Frontal cortex (tissue), 4 donors: ENCODE results near the gene GSG1L. TPM values are rescaled to one million over a fixed set of nuclear protein-coding genes. Genes with fewer than 3 reads are reported as not detected.

Source experiments
- DNase-seq, 2 donors: peaks; one replicate each; pipeline ENCODE4 v3.0.0; 2012; ENCODE audit warnings: low spot score in 2 of 2
- FAIRE-seq: peaks from 2 replicates; lab custom pipeline; 2012; peaks lifted over from hg19 to GRCh38; lab: Jason Lieb, UNC
- total RNA-seq: library from RNA; depleted of rRNA; stranded (reverse); fragments of >200 nt; gene quantifications from one replicate; pipeline ENCODE4 v1.2.3, GENCODE V29; 2014
- donor health status: control.
- donor health status: control.
- donor health status: control.

The GSG1L gene
- total RNA-seq, 1 donor from 2014 or later: 5.3 TPM

DNA sequence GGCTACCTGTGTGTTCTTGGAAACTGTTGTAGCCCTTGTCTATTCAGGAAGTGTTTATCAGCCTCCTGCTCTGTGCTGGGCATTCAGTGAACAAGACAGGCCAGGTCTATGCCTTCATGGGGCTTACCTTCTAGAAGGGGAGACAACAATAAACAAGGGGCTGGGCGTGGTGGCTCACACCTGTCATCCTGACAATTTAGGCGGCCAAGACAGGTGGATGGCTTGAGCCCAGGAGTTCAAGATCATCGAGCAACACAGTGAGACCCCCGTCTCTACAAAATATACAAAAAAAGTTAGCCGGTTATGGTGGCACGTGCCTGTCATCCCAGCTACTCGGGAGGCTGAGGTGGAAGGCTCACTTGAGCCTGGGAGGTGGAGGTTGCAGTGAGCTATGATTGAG, 5.5 kb upstream of the GSG1L start:
- no peak for FAIRE-seq
- DNase-seq: no peak

DNA sequence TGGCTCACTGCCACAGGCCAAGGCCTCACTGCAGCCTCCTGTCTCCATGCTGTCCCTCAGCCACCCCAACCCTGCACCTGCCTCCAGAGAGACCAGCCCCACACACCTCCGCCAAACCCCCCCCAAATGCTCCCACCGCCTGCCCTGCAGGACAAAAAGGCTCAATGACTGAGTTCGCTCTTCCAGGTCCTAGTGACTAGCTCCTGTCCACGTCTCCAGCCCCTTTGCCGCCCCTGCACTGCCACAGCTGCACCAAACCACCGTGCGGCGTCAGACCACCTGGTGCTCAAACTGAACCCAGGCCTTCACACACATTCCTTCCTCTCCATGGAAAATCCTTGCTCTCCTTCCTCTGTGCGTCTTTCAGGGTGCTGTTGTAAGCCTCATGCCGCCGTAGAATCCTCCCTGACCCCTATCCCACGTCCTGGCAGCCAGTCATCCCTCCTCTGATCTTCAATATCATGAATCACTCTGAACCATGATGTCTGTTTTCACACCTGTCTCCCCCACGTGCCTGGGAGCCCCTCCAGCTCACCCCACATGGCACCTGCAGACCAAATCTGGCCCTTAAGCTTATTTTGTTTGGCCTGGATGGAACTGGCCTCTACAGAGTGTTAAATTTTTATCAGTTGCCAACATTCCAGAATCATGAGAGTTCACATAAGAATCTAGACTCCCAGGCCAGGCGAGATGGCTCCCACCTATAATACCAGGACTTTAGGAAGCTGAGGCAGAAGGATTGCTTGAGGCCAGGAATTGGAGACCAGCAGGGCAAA, 4.3 kb upstream of the GSG1L start:
- DNase-seq (no peak), FAIRE-seq (no peak)

DNA sequence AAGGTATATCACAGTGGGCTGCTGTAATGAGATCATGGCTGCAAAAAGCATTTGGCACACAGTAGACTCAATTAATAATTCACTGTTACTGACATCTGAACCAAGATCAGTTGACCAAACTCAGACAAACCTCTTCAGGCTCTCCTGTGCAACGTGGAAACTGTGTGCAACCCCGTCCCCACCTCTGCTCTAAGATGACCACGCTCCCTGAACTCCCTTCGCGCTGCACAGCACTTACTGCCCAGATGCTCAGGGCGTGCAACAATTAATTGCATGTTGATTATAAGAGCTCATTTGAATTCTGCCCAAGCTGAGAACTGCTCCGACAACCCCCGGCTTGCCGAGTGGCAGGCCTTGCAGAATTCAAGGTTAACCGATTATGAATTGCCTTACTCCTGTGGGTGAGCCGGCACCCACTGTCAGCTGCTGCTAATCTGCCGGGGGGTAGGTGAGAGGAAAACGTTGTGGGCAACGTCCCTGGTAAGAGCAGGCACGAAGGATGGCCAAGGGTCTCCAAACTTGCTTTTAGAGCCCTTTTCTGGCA, 1.3 kb upstream of the GSG1L start:
- DNase-seq (no peak), FAIRE-seq (no peak)

DNA sequence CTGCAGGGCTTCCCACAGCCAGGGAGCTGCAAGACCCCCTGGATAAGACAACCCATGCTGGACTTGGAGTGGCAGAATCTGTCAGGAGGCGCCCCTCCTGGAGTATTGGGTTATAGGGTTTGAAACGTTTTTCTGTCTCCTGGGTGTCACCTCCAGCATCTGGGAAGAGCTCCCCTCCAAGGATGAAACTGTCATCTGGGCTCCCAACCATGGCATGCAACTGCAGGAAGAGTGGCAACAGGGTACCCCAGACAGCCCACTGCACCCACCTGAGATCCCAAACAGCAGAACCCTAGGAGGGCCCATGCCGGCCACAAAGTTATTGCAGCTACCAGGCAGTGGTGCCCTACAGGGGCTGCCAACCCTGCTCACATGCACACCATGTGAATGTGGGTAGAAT, 636 bp upstream of the GSG1L start:
- no peak for DNase-seq

DNA sequence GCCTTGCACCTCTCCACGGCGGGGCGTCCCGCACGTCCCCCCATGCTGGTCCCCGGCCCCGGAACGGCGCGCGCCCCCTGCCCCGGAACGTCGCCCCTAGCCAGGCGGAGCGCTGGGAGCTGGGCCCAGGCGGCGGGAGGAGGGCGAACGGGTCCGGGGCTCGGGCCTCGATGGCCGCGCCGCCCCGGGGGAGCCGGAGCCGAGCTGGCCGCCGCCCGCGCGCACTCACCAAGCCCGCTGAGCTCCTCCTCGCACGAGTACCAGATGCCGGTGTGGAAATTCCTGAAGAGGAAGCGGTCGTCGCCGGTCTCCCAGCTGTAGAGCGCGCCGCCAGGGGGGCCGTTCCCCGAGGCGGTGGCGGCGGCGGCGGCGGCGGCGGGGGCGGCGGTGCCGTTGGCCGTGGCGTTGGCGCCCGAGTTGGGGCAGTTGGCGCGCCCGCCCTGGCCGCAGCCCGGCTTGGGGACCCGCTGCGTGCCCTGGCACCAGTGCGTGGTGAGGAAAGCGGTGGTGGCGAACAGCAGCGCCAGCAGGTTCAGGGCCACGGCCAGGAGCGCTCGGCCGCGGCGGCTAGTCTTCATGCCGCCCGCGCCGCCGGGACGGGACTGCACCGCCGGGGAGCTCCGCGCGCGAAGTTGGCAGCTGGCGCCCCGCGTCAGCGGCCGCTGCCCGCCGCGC, 530 bp downstream of the GSG1L start:
- no peak for FAIRE-seq

More for the DNA sequence above, 636 bp upstream of the GSG1L start:
- FAIRE-seq: no peak

DNA sequence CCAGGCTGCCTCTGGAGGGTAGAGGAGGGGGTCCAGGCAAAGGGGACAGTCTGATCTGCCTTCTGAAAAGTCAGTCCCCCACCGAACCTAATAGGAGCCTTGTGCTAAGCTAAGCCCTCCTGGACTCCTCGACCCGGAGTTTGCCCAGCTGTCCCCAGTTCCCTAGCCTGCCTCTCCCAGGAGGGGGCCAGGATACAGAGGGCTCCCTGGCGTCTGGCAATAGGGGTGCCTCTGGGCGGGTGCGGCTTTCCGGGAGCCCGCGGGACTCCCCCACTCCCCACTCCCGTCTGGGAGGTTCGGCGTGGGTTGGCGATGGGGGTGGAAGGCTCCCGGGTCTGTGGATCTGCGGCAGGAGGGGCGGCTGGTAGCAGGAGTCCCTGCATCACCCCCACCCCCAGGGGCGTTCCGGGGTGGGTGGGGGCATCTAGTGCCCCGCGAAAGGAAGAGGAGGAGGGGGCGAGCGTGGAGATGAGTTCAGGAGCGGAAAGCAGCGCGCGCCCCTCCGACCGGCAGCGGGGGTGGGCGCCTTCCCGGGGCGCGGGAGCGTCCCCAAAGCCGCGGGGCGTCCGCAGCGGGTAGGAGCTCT, 1.2 kb downstream of the GSG1L start:
- FAIRE-seq (no peak), DNase-seq (no peak)

More for the DNA sequence above, 530 bp downstream of the GSG1L start:
- no peak for DNase-seq

DNA sequence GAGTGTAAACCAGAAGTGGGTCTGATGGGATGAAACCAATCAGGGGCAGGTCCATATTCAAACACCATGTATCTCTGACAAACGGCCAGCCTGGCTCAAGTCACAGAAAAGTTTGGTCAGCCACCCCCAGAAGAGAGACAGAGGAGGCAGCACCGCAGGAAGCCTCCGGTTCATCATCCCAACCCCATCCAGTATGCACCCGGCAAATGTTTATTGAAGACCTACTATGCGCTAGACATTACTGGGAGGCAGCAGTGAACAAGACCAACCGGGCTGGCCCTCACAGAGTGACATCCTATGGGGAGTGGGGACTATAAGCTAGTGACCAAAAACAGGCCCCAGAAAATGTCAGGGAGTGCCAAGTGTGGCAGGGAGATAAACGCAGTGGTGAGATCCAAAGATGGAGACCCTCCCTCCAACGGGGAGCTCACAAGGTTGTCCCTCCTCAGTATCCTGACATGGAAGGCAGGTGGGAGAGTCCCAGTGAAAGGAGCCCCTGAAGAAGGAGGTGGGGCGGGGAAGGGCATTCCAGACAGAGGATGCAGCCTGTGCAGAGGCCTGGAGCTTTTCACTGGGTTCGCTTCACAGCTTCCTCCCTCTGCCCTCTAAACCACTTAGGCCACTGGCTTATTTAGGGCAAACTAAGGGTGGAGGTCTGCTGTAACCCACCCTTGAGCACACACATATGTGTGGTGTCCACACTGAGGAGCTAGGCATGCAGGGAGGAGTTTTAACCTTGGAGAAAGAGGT, 2.0 kb downstream of the GSG1L start:
- DNase-seq: no peak
- FAIRE-seq: no peak

DNA sequence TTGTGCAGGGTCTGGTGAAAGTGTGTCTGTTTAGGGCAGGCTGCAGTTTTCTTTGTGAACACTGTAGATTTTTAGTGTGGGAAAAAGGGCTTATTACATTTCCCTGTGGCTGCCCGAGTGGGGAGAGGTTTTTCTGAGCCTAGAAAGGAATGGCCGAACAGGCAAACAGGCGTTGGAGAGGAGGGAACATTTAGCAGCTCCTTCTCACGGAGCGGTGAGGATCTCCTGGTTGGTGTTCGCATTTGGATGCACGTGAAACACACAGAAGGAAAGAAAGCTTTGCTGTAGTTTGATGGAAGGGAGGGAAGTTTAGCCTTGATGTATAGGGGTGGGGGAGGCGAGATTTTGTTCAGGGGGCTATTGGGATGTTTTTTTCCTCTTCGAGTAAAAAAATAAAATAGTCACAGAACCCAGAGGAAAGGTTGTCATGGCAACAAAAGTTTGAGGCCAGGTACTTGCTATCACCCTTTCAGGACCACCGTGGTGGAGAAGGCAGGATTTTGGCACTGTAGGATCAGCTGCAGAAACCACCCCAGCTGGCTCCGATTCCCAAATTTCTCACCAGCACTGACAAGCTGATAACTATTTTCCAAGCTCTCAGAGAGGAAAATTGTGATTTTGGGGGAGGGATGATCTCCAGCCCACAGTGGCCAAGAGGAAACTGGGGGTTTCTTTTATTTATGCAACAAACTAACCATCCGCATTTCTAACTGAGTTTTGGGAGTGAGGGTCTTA, 3.5 kb downstream of the GSG1L start:
- FAIRE-seq (no peak), DNase-seq (no peak)

DNA sequence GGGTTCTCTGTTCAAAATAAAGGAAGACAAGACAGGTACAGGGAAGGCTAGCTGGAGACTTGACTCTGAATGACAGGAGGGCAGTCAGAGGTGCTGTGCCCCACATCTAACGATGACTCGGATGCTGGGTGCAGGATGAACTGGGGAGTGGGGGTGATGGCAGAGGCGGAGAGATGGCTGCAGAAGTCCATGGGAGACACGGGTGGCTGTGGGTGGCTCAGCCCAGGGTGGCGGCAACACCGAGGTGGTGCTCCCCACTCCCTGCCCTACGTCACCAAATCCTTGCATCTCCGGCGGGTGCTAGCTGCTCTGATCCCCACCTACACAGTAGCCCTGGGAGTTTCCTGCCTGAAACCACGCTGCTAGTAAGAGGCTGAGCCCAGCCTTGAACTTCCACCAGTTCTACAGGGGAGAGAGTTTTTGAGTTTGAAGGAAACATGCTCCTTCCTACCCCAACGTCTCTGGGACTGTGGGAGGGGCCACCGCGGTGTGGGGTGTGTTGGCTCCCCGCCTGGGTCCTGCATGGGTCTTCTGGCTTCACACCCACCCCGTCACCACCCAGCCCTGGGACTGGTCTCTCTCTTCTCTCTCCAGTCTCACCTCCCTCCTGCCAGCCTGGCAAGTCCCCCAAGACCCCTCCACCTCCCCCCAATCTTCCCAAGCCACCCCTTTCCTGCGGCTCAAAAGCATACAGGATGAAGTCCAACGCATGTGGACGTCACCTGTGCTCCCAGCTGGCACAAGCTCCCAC, 4.5 kb downstream of the GSG1L start:
- DNase-seq: no peak
- no peak for FAIRE-seq

DNA sequence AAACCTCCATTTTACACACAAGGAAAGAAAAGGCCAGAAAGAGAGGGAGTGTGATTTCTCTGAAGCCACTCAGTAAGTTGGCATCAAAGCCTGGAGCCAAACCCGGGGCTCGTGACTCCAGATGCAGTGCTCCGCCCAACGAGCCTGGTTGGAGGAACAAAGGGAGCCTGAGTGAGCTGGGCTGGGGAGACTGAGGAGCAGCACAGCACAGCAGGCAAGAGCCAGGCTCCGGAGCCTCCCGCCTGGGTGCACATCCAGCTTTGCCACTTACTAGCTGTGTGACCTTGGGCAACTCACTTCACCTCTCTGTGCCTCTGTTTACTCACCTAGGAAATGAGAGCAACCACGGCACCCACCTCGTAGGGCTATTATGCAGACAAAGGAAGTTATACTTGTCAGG, 5.6 kb downstream of the GSG1L start:
- DNase-seq: no peak
- FAIRE-seq: no peak

DNA sequence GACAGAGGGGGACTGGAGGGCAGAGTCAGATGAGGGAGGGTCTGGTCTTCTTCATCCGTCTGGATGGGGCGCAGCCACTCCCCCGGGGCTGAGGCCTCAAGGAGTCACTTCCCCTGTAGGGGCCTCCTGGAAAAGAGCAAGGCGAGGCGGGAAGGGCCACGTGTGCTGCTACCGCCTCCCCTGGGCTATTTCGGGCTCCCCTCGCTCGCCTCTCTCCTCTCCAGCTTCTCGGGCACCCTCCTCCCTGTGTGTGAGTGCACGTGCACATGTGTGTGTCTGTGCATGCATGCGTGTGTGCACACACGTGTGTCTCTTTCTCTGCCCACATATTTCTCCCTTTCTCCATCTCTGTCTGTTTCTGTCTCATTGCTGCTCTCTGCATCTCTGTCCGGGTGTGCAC, 10.1 kb downstream of the GSG1L start:
- no peak for FAIRE-seq
- no peak for DNase-seq

DNA sequence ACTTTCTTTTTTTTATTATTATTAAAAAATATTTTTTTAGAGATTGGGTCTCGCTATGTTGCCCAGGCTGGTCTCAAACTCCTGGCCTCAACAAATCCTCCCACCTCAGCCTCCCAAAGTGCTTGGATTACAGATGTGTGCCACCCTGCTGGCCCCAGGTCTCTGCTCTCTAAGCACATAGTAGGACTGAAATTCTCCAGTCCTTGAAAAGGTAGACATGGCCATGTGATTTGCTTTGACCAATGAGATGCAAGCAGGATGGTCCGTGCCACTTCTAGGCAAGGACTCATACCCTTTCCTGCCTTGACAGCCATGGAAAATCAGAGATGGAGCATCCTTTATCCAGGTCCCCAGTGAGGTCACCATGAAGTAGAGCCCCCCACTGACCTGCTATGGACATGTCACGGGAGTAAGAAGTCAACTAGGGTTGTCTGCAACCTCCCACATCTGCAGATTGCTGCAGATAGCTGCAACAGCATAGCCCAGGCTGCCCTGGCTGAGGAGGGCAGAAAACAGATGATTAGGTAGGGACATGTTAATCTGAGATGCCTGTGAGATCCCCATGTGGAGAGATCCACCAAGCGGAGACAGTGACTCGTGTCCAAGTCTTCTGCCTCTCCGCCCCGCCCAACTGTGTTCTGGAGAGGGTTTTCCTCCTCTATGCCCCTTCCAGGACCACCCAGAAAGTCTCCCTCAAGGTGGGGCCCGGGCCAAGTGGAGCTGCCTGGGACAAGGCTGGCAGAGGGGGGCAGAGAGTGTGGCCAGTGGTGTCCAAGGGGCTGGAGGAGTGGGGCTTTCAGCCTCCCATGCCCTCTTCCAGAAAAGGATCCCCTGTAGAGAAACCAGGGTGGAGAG, 11.0 kb downstream of the GSG1L start:
- FAIRE-seq (no peak), DNase-seq (no peak)

DNA sequence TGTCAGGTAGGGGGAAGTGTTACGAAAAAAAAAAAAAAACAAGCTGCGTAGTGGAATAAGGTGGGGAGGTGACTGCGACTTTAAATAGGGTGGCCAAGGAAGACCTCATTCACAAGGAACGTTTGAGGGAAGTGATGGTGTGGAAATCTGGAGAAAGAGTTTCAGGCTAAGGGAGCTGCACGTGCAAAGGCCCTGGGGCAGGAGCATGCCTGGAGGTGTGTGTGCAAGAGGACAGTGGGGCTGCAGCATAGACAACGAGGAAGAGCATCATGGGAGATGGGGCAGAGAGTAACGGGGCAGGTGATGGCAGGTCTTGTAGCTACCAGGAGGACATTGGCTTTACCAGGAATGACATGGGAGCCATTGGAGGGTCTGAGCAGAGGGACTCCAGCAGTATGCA, 12.0 kb downstream of the GSG1L start:
- DNase-seq (no peak), FAIRE-seq (no peak)

DNA sequence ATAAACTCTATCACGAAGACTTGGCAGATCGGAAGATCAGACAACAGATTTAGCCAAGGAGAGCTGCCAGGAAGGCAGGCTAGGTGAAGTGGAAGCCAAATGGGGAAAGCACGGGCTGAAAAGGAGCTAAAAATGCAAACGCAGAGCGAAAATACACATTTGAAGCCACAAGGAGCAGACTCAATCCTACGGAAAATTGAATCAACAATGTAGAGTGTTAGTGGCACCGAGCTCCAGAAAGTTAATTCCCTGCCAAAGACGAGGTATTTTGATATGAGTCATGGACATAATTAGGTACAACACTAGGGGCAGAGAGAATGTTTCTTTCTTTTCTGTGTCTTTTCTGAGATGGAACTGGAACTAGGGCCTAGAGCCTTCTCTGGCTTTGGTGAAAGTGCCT, 20.7 kb downstream of the GSG1L start:
- DNase-seq: no peak

DNA sequence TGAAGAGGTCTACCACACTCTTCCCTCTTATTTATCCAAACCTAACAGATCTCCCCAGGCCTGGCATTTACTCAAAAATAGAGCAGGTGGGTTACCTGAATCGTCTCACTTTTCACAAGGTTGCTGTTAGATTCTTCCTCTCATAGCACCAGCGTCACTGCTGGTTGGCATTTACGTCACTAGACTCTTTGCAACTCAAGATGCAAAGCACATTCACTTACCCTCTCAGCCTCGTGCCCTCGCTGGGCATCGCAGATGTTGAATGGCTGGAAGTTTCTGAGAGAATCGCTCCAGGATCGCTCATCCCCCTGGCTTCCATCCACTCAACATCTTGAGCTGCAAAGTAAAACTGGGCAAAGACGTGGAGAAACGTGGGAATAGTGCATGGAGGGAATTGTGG, 21.9 kb downstream of the GSG1L start:
- FAIRE-seq: no peak
- DNase-seq: no peak

More for the DNA sequence above, 20.7 kb downstream of the GSG1L start:
- no peak for FAIRE-seq

DNA sequence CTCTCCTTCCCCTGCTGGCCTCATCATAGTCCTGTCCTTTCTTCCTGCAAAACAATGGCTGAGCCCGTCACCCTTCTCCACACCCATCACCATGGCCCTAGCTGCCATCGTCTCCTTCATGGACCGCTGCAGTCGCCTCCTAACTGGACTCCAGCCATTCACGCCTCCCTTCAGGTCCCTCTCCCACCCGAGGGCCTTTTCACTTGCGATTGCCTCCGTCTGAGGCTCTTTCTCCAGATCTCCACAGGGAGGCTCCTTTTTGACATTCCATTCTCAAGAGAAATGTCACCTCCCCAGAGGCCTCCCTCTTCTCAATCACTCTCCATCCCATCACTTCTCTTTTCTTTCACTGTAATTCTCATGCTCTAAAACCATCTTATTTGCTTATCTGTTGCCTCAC, 23.5 kb downstream of the GSG1L start:
- DNase-seq (no peak), FAIRE-seq (no peak)

DNA sequence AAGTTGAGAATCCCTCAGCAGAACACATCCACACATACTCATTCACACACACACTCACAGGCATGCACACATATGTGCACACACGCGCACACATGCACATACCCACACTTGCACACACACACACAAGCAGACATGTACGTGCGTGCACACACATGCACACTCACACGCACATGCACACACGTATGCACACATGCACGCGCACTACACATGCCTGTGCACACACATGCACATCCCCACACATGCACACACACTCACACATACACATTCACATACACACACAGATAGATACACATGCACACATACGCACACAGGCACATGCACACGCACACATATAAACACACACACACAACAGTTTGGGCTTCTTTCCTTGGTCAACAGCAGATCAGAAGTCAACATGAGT, 24.0 kb downstream of the GSG1L start:
- FAIRE-seq (no peak), DNase-seq (no peak)

DNA sequence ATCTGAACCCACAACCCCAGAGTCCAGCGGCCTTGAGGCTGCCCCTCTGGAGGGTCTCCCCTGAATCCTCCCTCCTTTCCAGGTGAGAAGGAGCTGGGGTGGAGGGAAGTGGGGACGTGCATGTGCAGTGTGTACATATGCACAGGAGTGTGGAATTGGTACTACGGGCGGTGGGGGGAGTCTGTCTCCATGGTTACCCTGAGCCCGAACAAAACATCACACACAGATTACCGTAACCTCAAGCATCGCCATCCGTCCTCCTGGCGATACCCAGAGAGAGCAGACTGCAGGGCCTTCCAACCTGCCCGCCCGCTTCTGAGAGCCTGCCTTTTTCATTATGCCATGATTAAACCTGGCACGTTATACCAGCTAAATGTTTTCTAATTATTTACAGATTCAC, 25.1 kb downstream of the GSG1L start:
- no peak for DNase-seq
- FAIRE-seq: no peak
